ENCODE data around the gene MCL1. TPM values are rescaled to one million over a fixed set of nuclear protein-coding genes. Genes with fewer than 3 reads are reported as not detected.
A peak's percentile ranks its signal among the peaks of the same experiment; 100 is the strongest.
"Not testable (repeated sequence)": the region's sequence is repeated elsewhere in the genome, so short reads cannot be mapped to it uniquely, and the experiment has no call there.

MCL1 gene
- total RNA-seq, result 103 TPM

GRCh38 chr1:150579110-150579944 lies at the start of gene MCL1:
Gene MCL1 (minus strand): TSS chr1:150579610. CDS start chr1:150579530, 80 bp downstream.
- DNase-seq (ENCODE audit: low spot score), result peak; percentile 93
- peak; percentile 85 for ATAC-seq

- ATAC-seq (peak; percentile 1), DNase-seq (ENCODE audit: low spot score) (no peak)
Measured at GRCh38 chr1:150628766-150629114, 49.3 kb upstream of the MCL1 start.

- DNase-seq (ENCODE audit: low spot score), result no peak
- ATAC-seq, result no peak
Measured at GRCh38 chr1:150627826-150628410, 48.5 kb upstream of the MCL1 start.

- DNase-seq (ENCODE audit: low spot score), result no peak
- no peak for ATAC-seq
Measured at GRCh38 chr1:150626150-150626549, 46.7 kb upstream of the MCL1 start.

- ATAC-seq, result not testable (repeated sequence)
Measured at GRCh38 chr1:150624546-150624945, 45.1 kb upstream of the MCL1 start.

GRCh38 chr1:150624134-150624533 lies 44.7 kb upstream of the MCL1 start:
- not testable (repeated sequence) for DNase-seq (ENCODE audit: low spot score); ATAC-seq

More at GRCh38 chr1:150624546-150624945, 45.1 kb upstream of the MCL1 start:
- DNase-seq (ENCODE audit: low spot score), result not testable (repeated sequence)

- no peak for ATAC-seq
Measured at GRCh38 chr1:150622303-150622975, 43.0 kb upstream of the MCL1 start.

GRCh38 chr1:150621497-150622302 lies 42.3 kb upstream of the MCL1 start:
- DNase-seq (ENCODE audit: low spot score), result no peak

More at GRCh38 chr1:150622303-150622975, 43.0 kb upstream of the MCL1 start:
- no peak for DNase-seq (ENCODE audit: low spot score)

GRCh38 chr1:150620919-150621318 lies 41.5 kb upstream of the MCL1 start:
- ATAC-seq, result no peak
- DNase-seq (ENCODE audit: low spot score), result no peak

More at GRCh38 chr1:150621497-150622302, 42.3 kb upstream of the MCL1 start:
- peak; percentile 78 for ATAC-seq

- DNase-seq (ENCODE audit: low spot score), result no peak
- ATAC-seq, result peak; percentile 73
Measured at GRCh38 chr1:150619576-150620509, 40.4 kb upstream of the MCL1 start.

- no peak for DNase-seq (ENCODE audit: low spot score)
- no peak for ATAC-seq
Measured at GRCh38 chr1:150615346-150616201, 36.2 kb upstream of the MCL1 start.

- no peak for DNase-seq (ENCODE audit: low spot score)
- peak; percentile 50 for ATAC-seq
Measured at GRCh38 chr1:150613061-150613920, 33.9 kb upstream of the MCL1 start.

- no peak for DNase-seq (ENCODE audit: low spot score)
- no peak for ATAC-seq
Measured at GRCh38 chr1:150612014-150612345, 32.6 kb upstream of the MCL1 start.

GRCh38 chr1:150610576-150610975 lies 31.2 kb upstream of the MCL1 start:
- DNase-seq (ENCODE audit: low spot score) (no peak), ATAC-seq (no peak)

GRCh38 chr1:150609732-150610131 lies 30.3 kb upstream of the MCL1 start:
- DNase-seq (ENCODE audit: low spot score) (no peak), ATAC-seq (no peak)

GRCh38 chr1:150606463-150607142 lies 27.2 kb upstream of the MCL1 start:
- ATAC-seq (no peak), DNase-seq (ENCODE audit: low spot score) (no peak)

GRCh38 chr1:150605451-150605731 lies 26.0 kb upstream of the MCL1 start:
- not testable (repeated sequence) for ATAC-seq; DNase-seq (ENCODE audit: low spot score)

GRCh38 chr1:150604226-150604588 lies 24.8 kb upstream of the MCL1 start:
- ATAC-seq, result no peak
- no peak for DNase-seq (ENCODE audit: low spot score)

Measured in left lobe of liver (tissue), 2 donors.